Upper lobe of left lung (tissue), 4 donors: Measurements from ENCODE around the gene MAOA.

ENCODE experiments used
- POLR2A ChIP-seq, 4 donors: fragments of 450-650 bp; IDR thresholded peaks; one replicate each; pipeline ENCODE4 v1.5.1; 2016 to 2017; ENCODE audit warnings: antibody characterized with exemption in 4 of 4, mild to moderate bottlenecking in 2 of 4
- TF ChIP-seq, protein P1 (sequence below), 6 experiments: fragments of 450-650 bp in 4 of 6; fragments of 200-600 bp in 2 of 6; sonication (generic) in 2 of 6; IDR thresholded peaks; one replicate each; pipeline ENCODE4 v1.5.1; 2016 to 2019; ENCODE audit warnings: antibody characterized with exemption in 6 of 6

DNA sequence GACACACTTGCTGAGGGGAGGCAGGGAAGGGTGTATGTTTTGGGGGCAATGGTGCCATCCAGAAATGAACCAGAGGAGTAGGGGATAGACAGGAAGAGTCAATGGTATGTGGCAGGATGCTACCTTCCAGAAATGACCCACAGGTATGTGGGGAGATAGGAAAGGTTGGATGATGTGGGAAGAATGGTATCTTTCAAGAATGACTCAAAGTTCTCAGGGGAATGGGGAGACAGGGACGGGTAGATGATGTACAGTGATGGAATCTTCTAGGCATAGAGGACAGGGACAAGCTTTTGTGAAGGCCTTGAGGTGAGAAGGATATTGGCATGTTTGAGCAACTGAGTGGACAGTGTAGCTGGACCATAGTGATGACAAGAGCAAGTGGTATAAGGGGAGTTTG is 64.9 kb downstream of the MAOA start:
- TF ChIP-seq, protein P1, sequence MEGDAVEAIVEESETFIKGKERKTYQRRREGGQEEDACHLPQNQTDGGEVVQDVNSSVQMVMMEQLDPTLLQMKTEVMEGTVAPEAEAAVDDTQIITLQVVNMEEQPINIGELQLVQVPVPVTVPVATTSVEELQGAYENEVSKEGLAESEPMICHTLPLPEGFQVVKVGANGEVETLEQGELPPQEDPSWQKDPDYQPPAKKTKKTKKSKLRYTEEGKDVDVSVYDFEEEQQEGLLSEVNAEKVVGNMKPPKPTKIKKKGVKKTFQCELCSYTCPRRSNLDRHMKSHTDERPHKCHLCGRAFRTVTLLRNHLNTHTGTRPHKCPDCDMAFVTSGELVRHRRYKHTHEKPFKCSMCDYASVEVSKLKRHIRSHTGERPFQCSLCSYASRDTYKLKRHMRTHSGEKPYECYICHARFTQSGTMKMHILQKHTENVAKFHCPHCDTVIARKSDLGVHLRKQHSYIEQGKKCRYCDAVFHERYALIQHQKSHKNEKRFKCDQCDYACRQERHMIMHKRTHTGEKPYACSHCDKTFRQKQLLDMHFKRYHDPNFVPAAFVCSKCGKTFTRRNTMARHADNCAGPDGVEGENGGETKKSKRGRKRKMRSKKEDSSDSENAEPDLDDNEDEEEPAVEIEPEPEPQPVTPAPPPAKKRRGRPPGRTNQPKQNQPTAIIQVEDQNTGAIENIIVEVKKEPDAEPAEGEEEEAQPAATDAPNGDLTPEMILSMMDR (IDR thresholded peaks at IDR 0.05), result no peak
- no peak for TF ChIP-seq POLR2A (IDR thresholded peaks at IDR 0.05)
